Cardiac muscle cell (in vitro differentiated cells and primary cell): Measurements from ENCODE around the gene PRELID2. TPM values are rescaled to one million over a fixed set of nuclear protein-coding genes. Genes with fewer than 3 reads are reported as not detected.
A peak's percentile ranks its signal among the peaks of the same experiment; 100 is the strongest.

ENCODE experiments used
- DNase-seq, 2 donors: peaks; one replicate each; pipeline versions ENCODE4 v3.0.0 to v3.0.0-alpha.2; 2010 to 2017; ENCODE audit warnings: low read depth in 1 of 2, low spot score in 1 of 2
- H3K27ac ChIP-seq: fragments of 200-600 bp; sonication (generic); 2 replicates; pipeline ENCODE4 v1.5.1; 2016
- H3K27me3 ChIP-seq: fragments of 200-600 bp; sonication (generic); 2 replicates; pipeline ENCODE4 v1.6.0; 2016; ENCODE audit warnings: control low read depth
- H3K36me3 ChIP-seq: fragments of 200-600 bp; sonication (generic); 2 replicates; pipeline ENCODE4 v1.5.1; 2016; ENCODE audit warnings: control low read depth
- H3K4me1 ChIP-seq: fragments of 200-600 bp; sonication (generic); 2 replicates; pipeline ENCODE4 v1.8.1; 2017; ENCODE audit warnings: low read depth, mild to moderate bottlenecking, mixed run types
- H3K4me3 ChIP-seq: fragments of 200-600 bp; sonication (generic); 2 replicates; pipeline ENCODE4 v1.5.1; 2016; ENCODE audit warnings: mild to moderate bottlenecking
- H3K9me3 ChIP-seq: fragments of 200-600 bp; sonication (generic); 2 replicates; pipeline ENCODE4 v1.5.1; 2017; ENCODE audit warnings: low read depth, mild to moderate bottlenecking, control low read depth
- CTCF ChIP-seq: IDR thresholded peaks from 2 replicates; pipeline ENCODE4 v1.5.1; 2012; ENCODE audit warnings: low read depth, mild to moderate bottlenecking, low read length
- polyA plus RNA-seq: library from polyadenylated mRNA; unstranded; fragments of >200 nt; fragmentation: Nextera tagmentation; extraction: Ambion mirVana; gene quantifications from 2 replicates; pipeline ENCODE4 v1.2.1, GENCODE V29; 2016
- total RNA-seq: library from RNA; depleted of rRNA; stranded (reverse); fragments of >200 nt; gene quantifications from 2 replicates; pipeline ENCODE4 v1.2.3, GENCODE V29; 2016

The PRELID2 gene
- total RNA-seq (24.9 and 41.2 TPM in 2 replicates), polyA plus RNA-seq (26.3 and 59.1 TPM in 2 replicates)

GRCh38 chr5:145834917-145835847 is at the start of gene PRELID2:
Gene PRELID2 (minus strand): TSS chr5:145835342. CDS start chr5:145835251, 91 bp downstream.
- no peaks in the 10 kb centered on the region for H3K36me3 ChIP-seq
- peaks cover 7% of the 10 kb centered on the region for H3K4me1 ChIP-seq
- peak within 1 kb of the TSS; percentile 5 for H3K27ac ChIP-seq
- peak within 1 kb of the TSS; percentile 41 for H3K4me3 ChIP-seq
- H3K27me3 ChIP-seq: no peaks in the 10 kb centered on the region
- TF ChIP-seq CTCF: no peak
- H3K9me3 ChIP-seq: no peaks in the 10 kb centered on the region
- DNase-seq: peak; percentile 94 to 97

GRCh38 chr5:145874765-145875164 is 39.6 kb upstream of the PRELID2 start:
- TF ChIP-seq CTCF: no peak
- Histone ChIP-seq H3K27me3 (no peaks in the 10 kb centered on the region), H3K9me3 (no peaks in the 10 kb centered on the region), H3K4me3 (no peak overlapping the region), H3K4me1 (no peaks in the 10 kb centered on the region), H3K36me3 (no peaks in the 10 kb centered on the region), H3K27ac (no peak overlapping the region)
- no peak for DNase-seq

- Histone ChIP-seq H3K27ac (no peak within 1 kb of the TSS), H3K4me1 (no peaks in the 10 kb centered on the region), H3K36me3 (no peaks in the 10 kb centered on the region), H3K27me3 (no peaks in the 10 kb centered on the region), H3K4me3 (no peak within 1 kb of the TSS), H3K9me3 (no peaks in the 10 kb centered on the region)
- no peak for TF ChIP-seq CTCF
- no peak for DNase-seq
These were observed 37.8 kb upstream of the PRELID2 start, which contains the start of gene GRXCR2 for GRCh38 chr5:145872914-145873313. Gene GRXCR2 (minus strand): TSS chr5:145873014. CDS start chr5:145872968, 46 bp downstream.

- H3K9me3 ChIP-seq: no peaks in the 10 kb centered on the region
These were observed 37.3 kb upstream of the PRELID2 start for GRCh38 chr5:145872486-145872885.

GRCh38 chr5:145869753-145870152 is 34.6 kb upstream of the PRELID2 start:
- no peak for TF ChIP-seq CTCF
- no peaks in the 10 kb centered on the region for H3K9me3 ChIP-seq
- H3K36me3 ChIP-seq: no peaks in the 10 kb centered on the region
- no peak for DNase-seq
- no peak overlapping the region for H3K4me3 ChIP-seq
- H3K4me1 ChIP-seq: no peaks in the 10 kb centered on the region
- H3K27me3 ChIP-seq: no peaks in the 10 kb centered on the region
- H3K27ac ChIP-seq: no peak overlapping the region

More at GRCh38 chr5:145872486-145872885, 37.3 kb upstream of the PRELID2 start:
- no peaks in the 10 kb centered on the region for H3K27me3 ChIP-seq
- H3K4me1 ChIP-seq: no peaks in the 10 kb centered on the region
- TF ChIP-seq CTCF: no peak
- no peak overlapping the region for H3K27ac ChIP-seq
- no peak overlapping the region for H3K4me3 ChIP-seq
- no peak for DNase-seq
- H3K36me3 ChIP-seq: no peaks in the 10 kb centered on the region
